Activated CD4-positive, alpha-beta T cell treated with anti-CD3 and anti-CD28 coated beads, Interleukin-2, Interleukin-6, amounts not matched to agents 100 ng/mL and 50 ng/mL, durations not matched to agents 16 hours and 8 hours (primary cell): ENCODE data around the gene FAM161B.
"Not testable (repeated sequence)": the region's sequence is repeated elsewhere in the genome, so short reads cannot be mapped to it uniquely, and the experiment has no call there.

Experiments used
- DNase-seq: peaks from one replicate; pipeline ENCODE4 v3.0.0-alpha.2; 2020

The FAM161B gene

GRCh38 chr14:73949752-73950734 is at the start of gene FAM161B, which contains the start of gene COQ6:
Gene FAM161B, minus strand, starts transcription at chr14:73950094. Its CDS starts 68 bp downstream, at chr14:73950026.
Gene COQ6, plus strand, starts transcription at chr14:73950302. Its CDS starts 31 bp downstream, at chr14:73950333.
- DNase-seq = peak; percentile 97

GRCh38 chr14:73998726-73999125 is 48.8 kb upstream of the FAM161B start:
- DNase-seq = no peak

- DNase-seq = no peak
Measured at GRCh38 chr14:73997944-73998447, 48.1 kb upstream of the FAM161B start.

- no peak for DNase-seq
Measured at GRCh38 chr14:73997108-73997943, 47.4 kb upstream of the FAM161B start.

- DNase-seq = no peak
Measured at GRCh38 chr14:73996731-73997107, 46.8 kb upstream of the FAM161B start.

- DNase-seq = no peak
Measured at GRCh38 chr14:73995977-73996378, 46.1 kb upstream of the FAM161B start.

- not testable (repeated sequence) for DNase-seq
Measured at GRCh38 chr14:73994926-73995325, 45.0 kb upstream of the FAM161B start.

GRCh38 chr14:73991092-73991491 is 41.2 kb upstream of the FAM161B start:
- no peak for DNase-seq

- DNase-seq = not testable (repeated sequence)
Measured at GRCh38 chr14:73988656-73989055, 38.8 kb upstream of the FAM161B start.

GRCh38 chr14:73988065-73988464 is 38.2 kb upstream of the FAM161B start:
- no peak for DNase-seq

- no peak for DNase-seq
Measured at GRCh38 chr14:73977896-73978295, 28.0 kb upstream of the FAM161B start.

- no peak for DNase-seq
Measured at GRCh38 chr14:73976125-73976524, 26.2 kb upstream of the FAM161B start.

- DNase-seq = no peak
Measured at GRCh38 chr14:73973497-73973896, 23.6 kb upstream of the FAM161B start.

GRCh38 chr14:73968885-73969284 is 19.0 kb upstream of the FAM161B start:
- DNase-seq = no peak

- DNase-seq = no peak
Measured at GRCh38 chr14:73965216-73965615, 15.3 kb upstream of the FAM161B start.

GRCh38 chr14:73961192-73961591 is 11.3 kb upstream of the FAM161B start:
- DNase-seq = no peak

- no peak for DNase-seq
Measured at GRCh38 chr14:73958591-73958990, 8.7 kb upstream of the FAM161B start.

GRCh38 chr14:73955674-73956073 is 5.8 kb upstream of the FAM161B start:
- no peak for DNase-seq

- DNase-seq = no peak
Measured at GRCh38 chr14:73953731-73954130, 3.8 kb upstream of the FAM161B start.

GRCh38 chr14:73945159-73945670 is 4.7 kb downstream of the FAM161B start:
- DNase-seq = no peak

GRCh38 chr14:73944432-73945158 is 5.3 kb downstream of the FAM161B start:
- no peak for DNase-seq

GRCh38 chr14:73943083-73943482 is 6.8 kb downstream of the FAM161B start:
- DNase-seq = peak; percentile 10
